Ishikawa (cell line): ENCODE data around the gene SERHL2.

Source experiments
- EGR1 ChIP-seq: IDR thresholded peaks from 2 replicates; pipeline ENCODE4 v1.6.1; 2012
- EP300 ChIP-seq: IDR thresholded peaks from 2 replicates; pipeline ENCODE4 v1.6.1; 2012; ENCODE audit warnings: borderline replicate concordance
- MAX ChIP-seq: IDR thresholded peaks from 2 replicates; pipeline ENCODE4 v1.6.1; 2012
- NFIC ChIP-seq: IDR thresholded peaks from 2 replicates; pipeline ENCODE4 v1.6.1; 2012
- RAD21 ChIP-seq: IDR thresholded peaks from 2 replicates; pipeline ENCODE4 v1.6.1; 2012; ENCODE audit warnings: low read depth
- REST ChIP-seq: IDR thresholded peaks from 2 replicates; pipeline ENCODE4 v1.6.1; 2012; ENCODE audit warnings: low read depth, mild to moderate bottlenecking
- TAF1 ChIP-seq: IDR thresholded peaks from 2 replicates; pipeline ENCODE4 v1.6.1; 2012; ENCODE audit warnings: low read depth, mild to moderate bottlenecking
- TCF12 ChIP-seq: IDR thresholded peaks from 2 replicates; pipeline ENCODE4 v1.6.1; 2012; ENCODE audit warnings: low read depth
- TEAD4 ChIP-seq: IDR thresholded peaks from 2 replicates; pipeline ENCODE4 v1.6.1; 2012
- USF1 ChIP-seq: IDR thresholded peaks from 2 replicates; pipeline ENCODE4 v1.6.1; 2012
- YY1 ChIP-seq: IDR thresholded peaks from 2 replicates; pipeline ENCODE4 v1.6.1; 2012; ENCODE audit warnings: low read depth
- ZBTB7A ChIP-seq: IDR thresholded peaks from 2 replicates; pipeline ENCODE4 v1.6.1; 2012; ENCODE audit warnings: low read depth

- TF ChIP-seq MAX (no peak), RAD21 (no peak), REST (no peak), TEAD4 (no peak), EP300 (no peak), TCF12 (no peak), USF1 (no peak), YY1 (no peak), NFIC (no peak), TAF1 (no peak), ZBTB7A (no peak), EGR1 (no peak)
Observed at GRCh38 chr22:42536166-42536565, 17.6 kb upstream of the SERHL2 start.
